Gastrocnemius medialis (tissue), 4 donors: ENCODE results near the gene PPA1. TPM values are rescaled to one million over a fixed set of nuclear protein-coding genes. Genes with fewer than 3 reads are reported as not detected.

Experiments used
- ATAC-seq, 2 donors: fragments of 150-250 bp; one replicate each; pipeline ENCODE4 v1.9.1; 2016
- DNase-seq, 2 donors: peaks; one replicate each; pipeline ENCODE4 v3.0.0-alpha.2; 2019
- H3K27ac ChIP-seq, 4 donors: fragments of 200-600 bp; sonication (generic); 1 replicate in 1 of 4; 2 replicates in 3 of 4; pipeline ENCODE4 v1.5.1; 2016 to 2018; ENCODE audit warnings: mild to moderate bottlenecking in 2 of 4, moderate library complexity in 1 of 4
- H3K27me3 ChIP-seq, 3 donors: fragments of 200-600 bp; sonication (generic) in 2 of 3; 1 replicate in 1 of 3; 2 replicates in 2 of 3; pipeline versions ENCODE4 v1.5.1 to v1.6.0; 2016 to 2019; ENCODE audit warnings: mild to moderate bottlenecking in 1 of 3, moderate library complexity in 1 of 3
- H3K36me3 ChIP-seq, 2 donors: fragments of 200-600 bp; sonication (generic) in 1 of 2; one replicate each; pipeline ENCODE4 v1.5.1; 2017 to 2018
- H3K4me1 ChIP-seq, 2 donors: fragments of 200-600 bp; sonication (generic) in 1 of 2; one replicate each; pipeline ENCODE4 v1.5.1; 2016 to 2017; ENCODE audit warnings: mild to moderate bottlenecking in 2 of 2
- H3K4me3 ChIP-seq, 4 donors: fragments of 200-600 bp; sonication (generic) in 3 of 4; 1 replicate in 1 of 4; 2 replicates in 3 of 4; pipeline ENCODE4 v1.5.1; 2016 to 2019; ENCODE audit warnings: mild to moderate bottlenecking in 2 of 4
- H3K9me3 ChIP-seq, 3 donors: fragments of 200-600 bp; sonication (generic) in 2 of 3; 1 replicate in 1 of 3; 2 replicates in 2 of 3; pipeline ENCODE4 v1.5.1; 2016 to 2019
- POLR2A ChIP-seq, 2 donors: fragments of 450-650 bp; IDR thresholded peaks; one replicate each; pipeline ENCODE4 v1.6.1; 2017; ENCODE audit warnings: antibody characterized with exemption in 2 of 2, mild to moderate bottlenecking in 2 of 2, moderate library complexity in 2 of 2
- in situ Hi-C, 4 donors: fragments of 200-750 bp; cut with MboI; loops; one replicate each; pipeline versions ENCODE4 v1.15.0 to v1.8.0; 2017; ENCODE audit warnings: low sequenced_read_pairs in 4 of 4
- intact Hi-C: fragments of 100-400 bp; cut with DNase I; formaldehyde crosslinking; loops from one replicate; pipeline ENCODE4 v1.15.1; 2023; ENCODE audit warnings: low total_unique reads
- total RNA-seq, 4 donors: library from RNA; depleted of rRNA; stranded (reverse); fragments of >200 nt; gene quantifications; one replicate each; pipeline versions ENCODE4 v1.1.0 to v1.2.3, GENCODE V29; 2016
- TF ChIP-seq, protein P1 (sequence below), 5 experiments: fragments of 450-650 bp in 3 of 5; fragments of 200-600 bp in 2 of 5; sonication (generic) in 2 of 5; IDR thresholded peaks in 4 of 5; conservative IDR thresholded peaks in 1 of 5; 1 replicate in 4 of 5; 2 replicates in 1 of 5; pipeline ENCODE4 v1.5.1; 2016 to 2019; ENCODE audit warnings: antibody characterized with exemption in 5 of 5, mild to moderate bottlenecking in 3 of 5, moderate library complexity in 3 of 5

The PPA1 gene
- total RNA-seq, 4 donors from 2014 or later, result 73.9 to 146 (median 95.3) TPM

GRCh38 chr10:70198696-70199466 lies 34.3 kb downstream of the PPA1 start:
- in situ Hi-C loops, result no loop called here

GRCh38 chr10:70197235-70197945 lies 35.8 kb downstream of the PPA1 start:
- H3K27me3 ChIP-seq, result no peaks in the 10 kb centered on the region
- peaks cover 0 to 21% of the 10 kb centered on the region in 2 donors for H3K36me3 ChIP-seq
- H3K4me1 ChIP-seq, result peaks cover 0 to 3% of the 10 kb centered on the region in 2 donors
- H3K27ac ChIP-seq, result no peak overlapping the region
- no peak overlapping the region for H3K4me3 ChIP-seq
- TF ChIP-seq POLR2A (IDR thresholded peaks at IDR 0.05), result no peak
- in situ Hi-C loops, result no loop called here
- no peak for DNase-seq
- intact Hi-C loops, result no loop called here
- no peaks in the 10 kb centered on the region for H3K9me3 ChIP-seq
- ATAC-seq, result no peak

More at GRCh38 chr10:70198696-70199466, 34.3 kb downstream of the PPA1 start:
- H3K9me3 ChIP-seq, result no peaks in the 10 kb centered on the region
- intact Hi-C loops, result no loop called here
- no peaks in the 10 kb centered on the region for H3K4me1 ChIP-seq
- no peak overlapping the region for H3K4me3 ChIP-seq
- no peak for TF ChIP-seq POLR2A (IDR thresholded peaks at IDR 0.05)
- TF ChIP-seq, protein P1, sequence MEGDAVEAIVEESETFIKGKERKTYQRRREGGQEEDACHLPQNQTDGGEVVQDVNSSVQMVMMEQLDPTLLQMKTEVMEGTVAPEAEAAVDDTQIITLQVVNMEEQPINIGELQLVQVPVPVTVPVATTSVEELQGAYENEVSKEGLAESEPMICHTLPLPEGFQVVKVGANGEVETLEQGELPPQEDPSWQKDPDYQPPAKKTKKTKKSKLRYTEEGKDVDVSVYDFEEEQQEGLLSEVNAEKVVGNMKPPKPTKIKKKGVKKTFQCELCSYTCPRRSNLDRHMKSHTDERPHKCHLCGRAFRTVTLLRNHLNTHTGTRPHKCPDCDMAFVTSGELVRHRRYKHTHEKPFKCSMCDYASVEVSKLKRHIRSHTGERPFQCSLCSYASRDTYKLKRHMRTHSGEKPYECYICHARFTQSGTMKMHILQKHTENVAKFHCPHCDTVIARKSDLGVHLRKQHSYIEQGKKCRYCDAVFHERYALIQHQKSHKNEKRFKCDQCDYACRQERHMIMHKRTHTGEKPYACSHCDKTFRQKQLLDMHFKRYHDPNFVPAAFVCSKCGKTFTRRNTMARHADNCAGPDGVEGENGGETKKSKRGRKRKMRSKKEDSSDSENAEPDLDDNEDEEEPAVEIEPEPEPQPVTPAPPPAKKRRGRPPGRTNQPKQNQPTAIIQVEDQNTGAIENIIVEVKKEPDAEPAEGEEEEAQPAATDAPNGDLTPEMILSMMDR (IDR thresholded peaks at IDR 0.05 in 4 of 5, conservative IDR thresholded peaks at IDR 0.05 in 1 of 5), result no peak
- no peak for DNase-seq
- no peak overlapping the region for H3K27ac ChIP-seq
- ATAC-seq, result no peak
- no peaks in the 10 kb centered on the region for H3K27me3 ChIP-seq
- H3K36me3 ChIP-seq, result peaks cover 3 to 36% of the 10 kb centered on the region in 2 donors

- no peak for DNase-seq
- ATAC-seq, result peak; percentile 39 to 53
- in situ Hi-C loops, result no loop called here
These were observed 39.8 kb downstream of the PPA1 start for GRCh38 chr10:70193391-70193844.

GRCh38 chr10:70192326-70192968 lies 40.8 kb downstream of the PPA1 start:
- no peaks in the 10 kb centered on the region for H3K36me3 ChIP-seq
- ATAC-seq (no peak), DNase-seq (no peak)
- in situ Hi-C loops, result no loop called here
- peak overlapping the region in 1 of 4 donors; percentile 25 for H3K27ac ChIP-seq
- no peak overlapping the region for H3K4me3 ChIP-seq
- H3K9me3 ChIP-seq, result no peaks in the 10 kb centered on the region
- TF ChIP-seq, protein P1 (IDR thresholded peaks at IDR 0.05 in 4 of 5, conservative IDR thresholded peaks at IDR 0.05 in 1 of 5), result no peak
- TF ChIP-seq POLR2A (IDR thresholded peaks at IDR 0.05), result no peak
- intact Hi-C loops, result no loop called here
- no peaks in the 10 kb centered on the region for H3K27me3 ChIP-seq
- peaks cover 0 to 5% of the 10 kb centered on the region in 2 donors for H3K4me1 ChIP-seq

More at GRCh38 chr10:70193391-70193844, 39.8 kb downstream of the PPA1 start:
- TF ChIP-seq POLR2A (IDR thresholded peaks at IDR 0.05), result no peak
- TF ChIP-seq, protein P1 (IDR thresholded peaks at IDR 0.05 in 4 of 5, conservative IDR thresholded peaks at IDR 0.05 in 1 of 5), result no peak
- Histone ChIP-seq H3K4me3 (no peak overlapping the region), H3K27ac (no peak overlapping the region), H3K4me1 (peaks cover 0 to 5% of the 10 kb centered on the region in 2 donors), H3K9me3 (no peaks in the 10 kb centered on the region), H3K36me3 (peaks cover 0 to 2% of the 10 kb centered on the region in 2 donors), H3K27me3 (no peaks in the 10 kb centered on the region)
- intact Hi-C loops, result no loop called here

- in situ Hi-C loops (no loop called here), intact Hi-C loops (no loop called here)
- H3K4me3 ChIP-seq, result no peak overlapping the region
- peaks cover 0 to 5% of the 10 kb centered on the region in 2 donors for H3K4me1 ChIP-seq
- no peaks in the 10 kb centered on the region for H3K9me3 ChIP-seq
- no peak overlapping the region for H3K27ac ChIP-seq
- no peaks in the 10 kb centered on the region for H3K36me3 ChIP-seq
- no peak for TF ChIP-seq POLR2A (IDR thresholded peaks at IDR 0.05)
- TF ChIP-seq, protein P1 (IDR thresholded peaks at IDR 0.05 in 4 of 5, conservative IDR thresholded peaks at IDR 0.05 in 1 of 5), result no peak
- no peaks in the 10 kb centered on the region for H3K27me3 ChIP-seq
- DNase-seq, result no peak
- peak in 1 of 2 donors; percentile 33 for ATAC-seq
These were observed 41.3 kb downstream of the PPA1 start for GRCh38 chr10:70191972-70192305.
